NB4 (cell line): ENCODE measurements around the gene CCBE1.

Experiments
- CTCF ChIP-seq: IDR thresholded peaks from one replicate; pipeline ENCODE4 v1.5.1; 2012; ENCODE audit warnings: low read depth, low read length
- MAX ChIP-seq: IDR thresholded peaks from 2 replicates; pipeline ENCODE4 v1.6.1; 2011; ENCODE audit warnings: low read depth, low read length
- MYC ChIP-seq: IDR thresholded peaks from 2 replicates; pipeline ENCODE4 v1.6.1; 2011; ENCODE audit warnings: low read depth, low read length
- POLR2A ChIP-seq: IDR thresholded peaks from 2 replicates; pipeline ENCODE4 v1.6.1; 2011; ENCODE audit warnings: mild to moderate bottlenecking; ENCODE audit not compliant: insufficient read length; ENCODE audit errors: extremely low read depth

DNA sequence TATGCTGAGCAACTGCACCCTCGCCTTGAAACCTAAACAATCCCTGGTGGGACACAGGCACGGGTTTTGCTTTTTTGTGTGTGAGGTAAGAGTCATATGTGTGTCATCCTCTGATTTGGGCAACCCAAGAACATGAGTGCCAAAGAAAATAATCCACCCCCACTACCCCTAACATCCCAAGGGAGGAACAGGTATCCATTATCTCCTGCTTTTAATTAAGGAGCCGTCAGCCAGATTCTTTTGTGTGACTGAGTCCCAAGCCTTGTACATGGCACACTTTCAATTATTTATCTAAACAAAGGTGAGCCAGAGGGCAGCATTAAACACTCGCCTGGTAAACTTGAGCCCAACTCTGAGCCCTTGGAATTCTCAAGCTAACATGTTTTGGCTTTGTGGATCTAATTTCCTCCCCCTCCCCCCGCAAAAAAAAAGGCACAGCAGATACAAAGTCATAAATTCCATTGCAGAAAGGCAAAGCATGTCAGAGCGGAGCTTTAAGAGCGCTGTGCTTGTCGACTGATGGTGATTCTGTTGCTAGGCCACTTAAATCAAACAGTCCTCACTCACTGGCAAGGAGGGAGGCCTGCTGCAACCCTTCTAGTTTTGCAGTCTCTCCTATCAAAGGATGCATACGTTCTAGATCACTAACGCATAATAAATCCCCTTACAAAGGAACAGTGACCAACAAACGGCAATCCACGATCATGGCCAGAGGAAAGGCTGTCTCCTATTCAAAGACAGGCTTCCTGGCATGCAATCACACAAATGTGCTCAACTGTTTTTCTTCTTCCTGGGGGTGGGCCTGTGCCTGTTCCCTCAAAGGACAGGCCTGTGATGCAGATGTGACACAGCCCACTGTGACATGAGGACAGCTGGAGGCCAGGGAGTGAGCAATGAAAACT, 194.7 kb downstream of the CCBE1 start:
- TF ChIP-seq CTCF (no peak), MYC (no peak), MAX (no peak), POLR2A (no peak)
